Measurements from ENCODE around the gene ITGA5. TPM values are rescaled to one million over a fixed set of nuclear protein-coding genes. Genes with fewer than 3 reads are reported as not detected.

Gene ITGA5
- 222 to 345 TPM (median 276 TPM) in 5 replicates for total RNA-seq (2022; extraction: Qiagen RNA extraction)

GRCh38 chr12:54419088-54419887 is at the start of gene ITGA5:
TSS of gene ITGA5 (minus strand) at chr12:54419266. CDS start at chr12:54419198, 68 bp downstream.

GRCh38 chr12:54384591-54385041 is 34.5 kb downstream of the ITGA5 start, which contains the start of gene ZNF385A:
TSS of gene ZNF385A (minus strand) at chr12:54384733. CDS start at chr12:54384514, 219 bp downstream.

GRCh38 chr12:54364413-54364812 is 54.7 kb downstream of the ITGA5 start, which contains the start of gene GPR84:
TSS of gene GPR84 (minus strand) at chr12:54364486. CDS start at chr12:54363851, 635 bp downstream.

Other genes starting within 250 kb of the ITGA5 start
- gene SMUG1, start 230.3 kb downstream of the ITGA5 start, total RNA-seq (2022; extraction: Qiagen RNA extraction), result 24.3 to 32.3 TPM (median 29.7 TPM) in 5 replicates
- 22.5 to 35.9 TPM (median 31.6 TPM) in 5 replicates for gene CBX5, start 139.1 kb downstream of the ITGA5 start, total RNA-seq (2022; extraction: Qiagen RNA extraction)
- gene HNRNPA1, start 138.5 kb downstream of the ITGA5 start, total RNA-seq (2022; extraction: Qiagen RNA extraction), result 1,526 to 2,648 TPM (median 1,602 TPM) in 5 replicates
- gene NFE2, start 118.3 kb downstream of the ITGA5 start, total RNA-seq (2022; extraction: Qiagen RNA extraction), result 0.07 TPM in 1 of 5 replicates, not detected in the others
- 226 to 324 TPM (median 231 TPM) in 5 replicates for gene COPZ1, start 94.1 kb downstream of the ITGA5 start, total RNA-seq (2022; extraction: Qiagen RNA extraction)
- gene GPR84, start 54.8 kb downstream of the ITGA5 start, total RNA-seq (2022; extraction: Qiagen RNA extraction), result 0.05 to 0.13 TPM (median 0.09 TPM) in 3 of 5 replicates, not detected in the others
- gene ZNF385A, start 34.5 kb downstream of the ITGA5 start, total RNA-seq (2022; extraction: Qiagen RNA extraction), result 12.3 to 23.4 TPM (median 22.5 TPM) in 5 replicates
- gene GTSF1, start 54.3 kb upstream of the ITGA5 start, total RNA-seq (2022; extraction: Qiagen RNA extraction), result not detected in 5 replicates
- not detected in 5 replicates for gene NCKAP1L, start 78.5 kb upstream of the ITGA5 start, total RNA-seq (2022; extraction: Qiagen RNA extraction)
- gene PDE1B, start 130.3 kb upstream of the ITGA5 start, total RNA-seq (2022; extraction: Qiagen RNA extraction), result 0.04 TPM in 1 of 5 replicates, not detected in the others
- 0.09 to 0.27 TPM (median 0.25 TPM) in 5 replicates for gene PPP1R1A, start 169.4 kb upstream of the ITGA5 start, total RNA-seq (2022; extraction: Qiagen RNA extraction)
- gene LACRT, start 215.6 kb upstream of the ITGA5 start, total RNA-seq (2022; extraction: Qiagen RNA extraction), result not detected in 5 replicates
- not detected in 5 replicates for gene DCD, start 229.1 kb upstream of the ITGA5 start, total RNA-seq (2022; extraction: Qiagen RNA extraction)